Smooth muscle cell (in vitro differentiated cells): ENCODE data around the gene ABCD1. TPM values are rescaled to one million over a fixed set of nuclear protein-coding genes. Genes with fewer than 3 reads are reported as not detected.

ENCODE experiments used
- DNase-seq: peaks from one replicate; lab custom pipeline; 2025; ENCODE audit not compliant: unreplicated experiment; lab: John Stamatoyannopoulos, UW
- H2AFZ ChIP-seq: fragments of 200-600 bp; sonication (generic); 2 replicates; pipeline ENCODE4 v1.6.0; 2016; ENCODE audit warnings: antibody characterized with exemption, low read depth, mild to moderate bottlenecking
- H3F3A ChIP-seq: fragments of 200-600 bp; sonication (generic); 2 replicates; pipeline ENCODE4 v1.6.0; 2017; ENCODE audit warnings: antibody characterized with exemption, low read depth
- H3K27ac ChIP-seq: fragments of 200-600 bp; sonication (generic); 2 replicates; pipeline ENCODE4 v1.5.1; 2016; ENCODE audit warnings: low read depth, mild to moderate bottlenecking
- H3K27me3 ChIP-seq: fragments of 200-600 bp; sonication (generic); 2 replicates; pipeline ENCODE4 v1.6.1; 2016; ENCODE audit warnings: low read depth, mild to moderate bottlenecking
- H3K36me3 ChIP-seq: fragments of 200-600 bp; sonication (generic); 2 replicates; pipeline ENCODE4 v1.5.1; 2016; ENCODE audit warnings: low read depth
- H3K4me1 ChIP-seq: fragments of 200-600 bp; sonication (generic); 2 replicates; pipeline ENCODE4 v1.5.1; 2016; ENCODE audit warnings: low read depth
- H3K4me2 ChIP-seq: fragments of 200-600 bp; sonication (generic); 2 replicates; pipeline ENCODE4 v1.6.0; 2016; ENCODE audit warnings: mild to moderate bottlenecking
- H3K4me3 ChIP-seq: fragments of 200-600 bp; sonication (generic); 2 replicates; pipeline ENCODE4 v1.5.1; 2016; ENCODE audit warnings: mild to moderate bottlenecking
- H3K79me2 ChIP-seq: fragments of 200-600 bp; sonication (generic); 2 replicates; pipeline ENCODE4 v1.6.0; 2016; ENCODE audit warnings: low read depth, mild to moderate bottlenecking
- H3K9ac ChIP-seq: fragments of 200-600 bp; sonication (generic); 2 replicates; pipeline ENCODE4 v1.6.0; 2016; ENCODE audit warnings: low read depth
- H3K9me3 ChIP-seq: fragments of 200-600 bp; sonication (generic); replicated peaks from 2 replicates; pipeline ENCODE4 v1.5.1; 2016; ENCODE audit warnings: low read depth
- H4K20me1 ChIP-seq: fragments of 200-600 bp; sonication (generic); 2 replicates; pipeline ENCODE4 v1.6.0; 2016; ENCODE audit warnings: low read depth
- CTCF ChIP-seq: fragments of 200-600 bp; sonication (generic); IDR thresholded peaks from 2 replicates; pipeline ENCODE4 v1.5.1; 2017; ENCODE audit warnings: borderline replicate concordance, mild to moderate bottlenecking, antibody characterized with exemption; ENCODE audit not compliant: insufficient read depth, poor library complexity, severe bottlenecking
- WGBS: methylation state at CpG from one replicate; pipeline ENCODE4 v1.1.7; 2016; ENCODE audit warnings: low lambda C conversion rate; 5-methylcytosine and 5-hydroxymethylcytosine counted together
- polyA plus RNA-seq: library from polyadenylated mRNA; unstranded; fragments of >200 nt; fragmentation: Nextera tagmentation; extraction: Ambion mirVana; gene quantifications from 2 replicates; pipeline ENCODE4 v1.2.1, GENCODE V29; 2016
- total RNA-seq: library from RNA; depleted of rRNA; stranded (reverse); fragments of >200 nt; gene quantifications from 2 replicates; pipeline ENCODE4 v1.2.3, GENCODE V29; 2014

Gene ABCD1
- total and polyA plus RNA-seq, 2 experiments from 2014 or later, result 6.2 to 10.9 TPM

GRCh38 chrX:153773741-153774575 is 49.3 kb downstream of the ABCD1 start:
- no peaks in the 10 kb centered on the region for H3K27me3 ChIP-seq
- H3F3A ChIP-seq, result no peaks in the 10 kb centered on the region
- no peaks in the 10 kb centered on the region for H3K79me2 ChIP-seq
- no peak overlapping the region for H3K27ac ChIP-seq
- no peak overlapping the region for H3K4me2 ChIP-seq
- H3K36me3 ChIP-seq, result no peaks in the 10 kb centered on the region
- DNase-seq, result no peak
- 96% methylated on average over 40 of the region's 48 CpGs for WGBS
- no peaks in the 10 kb centered on the region for H4K20me1 ChIP-seq
- no peaks in the 10 kb centered on the region for H3K4me1 ChIP-seq
- H2AFZ ChIP-seq, result no peak overlapping the region
- no peak overlapping the region for H3K9ac ChIP-seq
- H3K4me3 ChIP-seq, result no peak overlapping the region
- H3K9me3 ChIP-seq, result no peaks in the 10 kb centered on the region
- TF ChIP-seq CTCF, result no peak

- H2AFZ ChIP-seq, result no peak overlapping the region
- H3K79me2 ChIP-seq, result no peaks in the 10 kb centered on the region
- DNase-seq, result no peak
- TF ChIP-seq CTCF, result no peak
- H3K36me3 ChIP-seq, result no peaks in the 10 kb centered on the region
- H3K27ac ChIP-seq, result no peak overlapping the region
- H3K9ac ChIP-seq, result no peak overlapping the region
- no peaks in the 10 kb centered on the region for H4K20me1 ChIP-seq
- no peaks in the 10 kb centered on the region for H3K4me1 ChIP-seq
- 92% methylated on average over 31 of the region's 37 CpGs for WGBS
- no peaks in the 10 kb centered on the region for H3F3A ChIP-seq
- H3K4me3 ChIP-seq, result no peak overlapping the region
- no peaks in the 10 kb centered on the region for H3K27me3 ChIP-seq
- no peaks in the 10 kb centered on the region for H3K9me3 ChIP-seq
- H3K4me2 ChIP-seq, result no peak overlapping the region
These were observed 50.1 kb downstream of the ABCD1 start for GRCh38 chrX:153774576-153775292.

GRCh38 chrX:153775293-153776119 is 50.9 kb downstream of the ABCD1 start:
- Histone ChIP-seq H3K36me3 (no peaks in the 10 kb centered on the region), H3K79me2 (no peaks in the 10 kb centered on the region), H2AFZ (no peak overlapping the region), H3K27ac (no peak overlapping the region), H3K4me2 (no peak overlapping the region), H3F3A (no peaks in the 10 kb centered on the region), H3K9me3 (no peaks in the 10 kb centered on the region), H3K4me3 (no peak overlapping the region), H3K9ac (no peak overlapping the region), H3K4me1 (no peaks in the 10 kb centered on the region), H4K20me1 (no peaks in the 10 kb centered on the region), H3K27me3 (no peaks in the 10 kb centered on the region)
- 95% methylated on average over 42 of the region's 42 CpGs for WGBS
- no peak for DNase-seq
- no peak for TF ChIP-seq CTCF
